Thyroid gland (tissue), 4 donors: Measurements from ENCODE around the gene MGAT5. TPM values are rescaled to one million over a fixed set of nuclear protein-coding genes. Genes with fewer than 3 reads are reported as not detected.

ENCODE experiments used
- DNase-seq, 2 donors: peaks; one replicate each; pipeline ENCODE4 v3.0.0-alpha.2; 2019
- H3K27ac ChIP-seq, 3 donors: fragments of 200-600 bp; sonication (generic); 1 replicate in 2 of 3; 2 replicates in 1 of 3; pipeline ENCODE4 v1.5.1; 2016 to 2019; ENCODE audit warnings: mild to moderate bottlenecking in 1 of 3, moderate library complexity in 1 of 3
- H3K27me3 ChIP-seq: fragments of 200-600 bp; sonication (generic); one replicate; pipeline ENCODE4 v1.5.1; 2019
- H3K36me3 ChIP-seq, 2 donors: fragments of 200-600 bp; sonication (generic); one replicate each; pipeline ENCODE4 v1.5.1; 2016 to 2019
- H3K4me1 ChIP-seq, 2 donors: fragments of 200-600 bp; sonication (generic); one replicate each; pipeline ENCODE4 v1.5.1; 2017 to 2019
- H3K4me3 ChIP-seq, 3 donors: fragments of 200-600 bp; sonication (generic); replicated peaks in 1 of 3; 1 replicate in 2 of 3; 2 replicates in 1 of 3; pipeline ENCODE4 v1.5.1; 2016; ENCODE audit warnings: mild to moderate bottlenecking in 1 of 3
- H3K9me3 ChIP-seq: fragments of 200-600 bp; sonication (generic); one replicate; pipeline ENCODE4 v1.5.1; 2017
- CTCF ChIP-seq, 6 experiments: fragments of 200-600 bp in 3 of 6; fragments of 450-650 bp in 3 of 6; sonication (generic) in 3 of 6; IDR thresholded peaks; one replicate each; pipeline ENCODE4 v1.5.1; 2016 to 2019; ENCODE audit warnings: antibody characterized with exemption in 6 of 6, mild to moderate bottlenecking in 2 of 6, inconsistent platforms in 1 of 6, moderate library complexity in 1 of 6
- POLR2A ChIP-seq, 2 donors: fragments of 450-650 bp; IDR thresholded peaks; one replicate each; pipeline ENCODE4 v1.6.1; 2017; ENCODE audit warnings: antibody characterized with exemption in 2 of 2, mild to moderate bottlenecking in 2 of 2, moderate library complexity in 1 of 2
- WGBS, 2 donors: methylation state at CpG; one replicate each; pipeline ENCODE4 v1.1.5; 2017; 5-methylcytosine and 5-hydroxymethylcytosine counted together
- intact Hi-C: fragments of 100-400 bp; cut with DNase I; formaldehyde crosslinking; loops from one replicate; pipeline ENCODE4 v1.15.1; 2023
- total RNA-seq, 4 donors: library from RNA; depleted of rRNA; stranded (reverse); fragments of >200 nt; gene quantifications; one replicate each; pipeline ENCODE4 v1.2.3, GENCODE V29; 2016

The MGAT5 gene
- total RNA-seq, 4 donors from 2014 or later, result 47.5 to 64.4 (median 50.4) TPM

DNA sequence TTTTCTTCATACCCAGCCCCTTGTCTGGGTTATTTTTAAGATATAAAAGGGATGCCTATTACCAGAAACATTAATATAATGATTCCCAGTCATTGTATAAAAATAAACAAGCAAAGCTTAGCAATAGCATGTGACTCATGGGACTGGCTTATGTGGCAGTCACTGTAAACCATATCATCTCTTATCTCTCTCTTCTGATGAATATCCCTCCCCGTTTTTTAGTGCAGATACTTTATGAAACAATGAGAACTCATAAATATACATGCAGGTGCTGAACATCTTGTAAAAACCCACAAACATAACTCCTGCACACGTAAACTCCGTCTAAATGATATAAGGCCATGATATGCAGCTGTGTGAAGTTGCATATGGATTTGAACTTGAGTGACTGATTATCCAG, 154.9 kb downstream of the MGAT5 start:
- Histone ChIP-seq H3K4me1 (peaks cover 0 to 18% of the 10 kb centered on the region in 2 donors), H3K9me3 (no peaks in the 10 kb centered on the region), H3K27ac (no peak overlapping the region), H3K4me3 (no peak overlapping the region), H3K36me3 (no peaks in the 10 kb centered on the region), H3K27me3 (no peaks in the 10 kb centered on the region)
- no peak for DNase-seq
- TF ChIP-seq CTCF (IDR thresholded peaks at IDR 0.05) (no peak), POLR2A (IDR thresholded peaks at IDR 0.05) (no peak)
- intact Hi-C loops, result no loop called here
- 85 to 87% methylated on average over 3 of the region's 3 CpGs for WGBS, 2 donors

GRCh38 chr2:134410006-134410405, 156.1 kb downstream of the MGAT5 start:
- H3K9me3 ChIP-seq, result no peaks in the 10 kb centered on the region
- no peaks in the 10 kb centered on the region for H3K36me3 ChIP-seq
- H3K27ac ChIP-seq, result no peak overlapping the region
- no peaks in the 10 kb centered on the region for H3K27me3 ChIP-seq
- 84 to 87% methylated on average over 2 of the region's 2 CpGs for WGBS, 2 donors
- TF ChIP-seq CTCF (IDR thresholded peaks at IDR 0.05) (no peak), POLR2A (IDR thresholded peaks at IDR 0.05) (no peak)
- DNase-seq, result no peak
- H3K4me1 ChIP-seq, result peaks cover 0 to 18% of the 10 kb centered on the region in 2 donors
- H3K4me3 ChIP-seq, result no peak overlapping the region
- intact Hi-C loops, result loop anchor here (5.0 to 10.0 kb wide), 3 partner anchors 165 to 525 kb away; no protein-coding TSS in a partner anchor

GRCh38 chr2:134410831-134411231, 157.0 kb downstream of the MGAT5 start:
- WGBS, 2 donors, result 71 to 80% methylated on average over 5 of the region's 5 CpGs
- Histone ChIP-seq H3K9me3 (no peaks in the 10 kb centered on the region), H3K4me1 (peaks cover 0 to 18% of the 10 kb centered on the region in 2 donors), H3K36me3 (no peaks in the 10 kb centered on the region), H3K4me3 (no peak overlapping the region), H3K27ac (no peak overlapping the region), H3K27me3 (no peaks in the 10 kb centered on the region)
- no peak for DNase-seq
- intact Hi-C loops, result loop anchor here (5.0 to 10.0 kb wide), 3 partner anchors 166 to 526 kb away; no protein-coding TSS in a partner anchor
- TF ChIP-seq POLR2A (IDR thresholded peaks at IDR 0.05) (no peak), CTCF (IDR thresholded peaks at IDR 0.05) (no peak)

DNA sequence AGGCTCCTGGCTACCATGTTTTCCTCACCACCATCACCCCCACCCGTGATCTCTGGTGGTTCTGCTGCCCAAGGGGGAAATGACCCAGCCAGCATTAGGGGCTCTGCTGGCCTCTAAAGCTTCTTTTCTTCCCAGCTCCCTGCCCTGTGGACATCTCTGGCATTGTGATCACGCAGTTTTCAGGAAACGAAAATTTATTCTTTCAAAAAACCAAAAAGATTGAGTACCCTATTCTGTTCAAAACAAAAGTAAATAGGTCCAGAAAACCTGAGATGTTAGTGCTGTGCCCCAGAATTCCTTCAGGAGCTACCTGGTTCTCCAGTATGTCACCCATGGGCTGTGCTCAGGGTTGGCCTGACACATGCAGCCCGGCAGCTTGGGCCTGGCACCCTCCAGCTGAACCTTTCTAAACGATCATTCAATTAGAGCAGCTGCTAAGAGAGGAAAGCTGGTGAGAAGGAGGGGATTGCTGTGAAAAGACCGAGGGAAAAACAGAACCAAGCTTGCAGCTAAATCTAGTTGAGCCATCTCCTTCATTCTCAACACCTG, 157.5 kb downstream of the MGAT5 start:
- peaks cover 0 to 18% of the 10 kb centered on the region in 2 donors for H3K4me1 ChIP-seq
- H3K27ac ChIP-seq, result peak overlapping the region in 1 of 3 donors; percentile 39
- no peak for DNase-seq
- no peaks in the 10 kb centered on the region for H3K27me3 ChIP-seq
- intact Hi-C loops, result loop anchor here (5.0 to 10.0 kb wide), 3 partner anchors 167 to 527 kb away; no protein-coding TSS in a partner anchor
- 71 to 78% methylated on average over 6 of the region's 6 CpGs for WGBS, 2 donors
- H3K36me3 ChIP-seq, result no peaks in the 10 kb centered on the region
- no peak overlapping the region for H3K4me3 ChIP-seq
- no peak for TF ChIP-seq CTCF (IDR thresholded peaks at IDR 0.05)
- no peak for TF ChIP-seq POLR2A (IDR thresholded peaks at IDR 0.05)
- H3K9me3 ChIP-seq, result no peaks in the 10 kb centered on the region

GRCh38 chr2:134411828-134412638, 158.2 kb downstream of the MGAT5 start:
- 44 to 48% methylated on average over 7 to 8 of the region's 8 CpGs for WGBS, 2 donors
- Histone ChIP-seq H3K27ac (peak overlapping the region in 1 of 3 donors; percentile 39), H3K4me3 (no peak overlapping the region)

More at GRCh38 chr2:134411828-134412638, 158.2 kb downstream of the MGAT5 start:
- Histone ChIP-seq H3K27me3 (no peaks in the 10 kb centered on the region), H3K9me3 (no peaks in the 10 kb centered on the region), H3K4me1 (peaks cover 0 to 18% of the 10 kb centered on the region in 2 donors), H3K36me3 (no peaks in the 10 kb centered on the region)
- intact Hi-C loops, result loop anchor here (5.0 to 10.0 kb wide), 3 partner anchors 167 to 527 kb away; no protein-coding TSS in a partner anchor
- TF ChIP-seq CTCF (IDR thresholded peaks at IDR 0.05) (peak in 4 of 6 experiments; percentile 70 to 88 (median 79)), POLR2A (IDR thresholded peaks at IDR 0.05) (no peak)
- peak; percentile 67 to 70 for DNase-seq
